ENCODE data around the gene CYB5R2. TPM values are rescaled to one million over a fixed set of nuclear protein-coding genes. Genes with fewer than 3 reads are reported as not detected.

The CYB5R2 gene
- polyA plus RNA-seq, 1 donor (not counting 4 experiments of a cell fraction or from before 2014, with no cell fraction given), result 24.7 TPM

DNA sequence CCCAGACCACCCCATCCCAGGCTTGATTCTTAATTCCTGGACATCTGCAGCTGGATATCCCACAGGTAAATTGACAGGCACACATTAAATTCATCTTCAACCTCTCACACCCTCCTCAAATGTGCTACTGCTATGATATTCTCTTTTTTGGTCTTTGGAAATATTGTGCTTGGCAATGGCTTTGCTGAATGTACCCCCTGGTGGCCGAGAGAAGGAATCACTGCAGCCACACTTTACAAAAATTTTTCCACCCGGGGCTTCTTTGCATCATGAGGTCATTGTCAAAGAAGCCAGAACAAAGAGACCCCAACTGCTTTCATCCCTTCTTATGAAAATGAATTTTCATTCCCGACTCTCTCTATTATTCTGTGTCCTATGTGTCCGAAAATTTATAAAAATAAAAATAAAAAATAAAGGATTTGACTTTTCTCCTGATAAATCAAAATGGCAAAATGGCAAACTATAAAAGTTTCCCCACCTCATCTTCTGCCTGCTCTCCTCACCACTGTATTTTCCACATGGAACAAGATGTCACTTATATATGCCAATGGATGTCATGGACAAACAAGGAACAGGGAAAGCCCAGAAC, 15.0 kb upstream of the CYB5R2 start:
- H3K27ac ChIP-seq (ENCODE audit: control insufficient read depth, insufficient read depth, low read length), result no peak overlapping the region
- no peaks in the 10 kb centered on the region for H3K4me1 ChIP-seq (ENCODE audit: control insufficient read depth, extremely low read depth, insufficient read depth, low read length)
- dilution Hi-C loops (cut with MboI; ENCODE audit: extremely low pct_ligation_motif_present, low sequenced_read_pairs), result no loop called here
- H3K9ac ChIP-seq (ENCODE audit: control insufficient read depth, extremely low read depth, insufficient read depth, low read length), result no peak overlapping the region
- H2AFZ ChIP-seq (ENCODE audit: control insufficient read depth, low read length), result no peak overlapping the region
- no peak for TF ChIP-seq EZH2 (IDR thresholded peaks at IDR 0.05; ENCODE audit: low read length)
- TF ChIP-seq, protein P1, sequence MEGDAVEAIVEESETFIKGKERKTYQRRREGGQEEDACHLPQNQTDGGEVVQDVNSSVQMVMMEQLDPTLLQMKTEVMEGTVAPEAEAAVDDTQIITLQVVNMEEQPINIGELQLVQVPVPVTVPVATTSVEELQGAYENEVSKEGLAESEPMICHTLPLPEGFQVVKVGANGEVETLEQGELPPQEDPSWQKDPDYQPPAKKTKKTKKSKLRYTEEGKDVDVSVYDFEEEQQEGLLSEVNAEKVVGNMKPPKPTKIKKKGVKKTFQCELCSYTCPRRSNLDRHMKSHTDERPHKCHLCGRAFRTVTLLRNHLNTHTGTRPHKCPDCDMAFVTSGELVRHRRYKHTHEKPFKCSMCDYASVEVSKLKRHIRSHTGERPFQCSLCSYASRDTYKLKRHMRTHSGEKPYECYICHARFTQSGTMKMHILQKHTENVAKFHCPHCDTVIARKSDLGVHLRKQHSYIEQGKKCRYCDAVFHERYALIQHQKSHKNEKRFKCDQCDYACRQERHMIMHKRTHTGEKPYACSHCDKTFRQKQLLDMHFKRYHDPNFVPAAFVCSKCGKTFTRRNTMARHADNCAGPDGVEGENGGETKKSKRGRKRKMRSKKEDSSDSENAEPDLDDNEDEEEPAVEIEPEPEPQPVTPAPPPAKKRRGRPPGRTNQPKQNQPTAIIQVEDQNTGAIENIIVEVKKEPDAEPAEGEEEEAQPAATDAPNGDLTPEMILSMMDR (optimal IDR thresholded peaks at IDR 0.05 in 1 of 3, IDR thresholded peaks at IDR 0.05 in 1 of 3, conservative IDR thresholded peaks at IDR 0.05 in 1 of 3; ENCODE audit: extremely low read depth in 1 of 3, insufficient read depth in 2 of 3, low read length in 3 of 3), result peak; percentile 61 to 78 (median 76)
- no peaks in the 10 kb centered on the region for H3K9me3 ChIP-seq (ENCODE audit: control insufficient read depth, low read depth, low read length)
- no peaks in the 10 kb centered on the region for H3K36me3 ChIP-seq (ENCODE audit: control insufficient read depth in 2 of 2, extremely low read depth in 1 of 2, insufficient read depth in 2 of 2, low read length in 2 of 2)
- no peak for DNase-seq (ENCODE audit: low read depth, low spot score)
- no peak overlapping the region for H3K4me2 ChIP-seq (ENCODE audit: control insufficient read depth, extremely low read depth, insufficient read depth, low read depth, low read length)
- H3K9me1 ChIP-seq (ENCODE audit: control insufficient read depth, extremely low read depth, insufficient read depth, low read length), result no peaks in the 10 kb centered on the region
- no peaks in the 10 kb centered on the region for H3K27me3 ChIP-seq (ENCODE audit: control insufficient read depth, extremely low read depth, insufficient read depth, low read length)
- H3K79me2 ChIP-seq (ENCODE audit: control insufficient read depth, insufficient read depth, low read length), result no peaks in the 10 kb centered on the region
- no peaks in the 10 kb centered on the region for H4K20me1 ChIP-seq (ENCODE audit: control insufficient read depth, extremely low read depth, insufficient read depth, low read length)
- peak; percentile 34 for FAIRE-seq
- no peak overlapping the region for H3K4me3 ChIP-seq (ENCODE audit: control insufficient read depth in 2 of 3, extremely low read depth in 1 of 3, insufficient read depth in 2 of 3, low read depth in 1 of 3, low read length in 3 of 3)

DNA sequence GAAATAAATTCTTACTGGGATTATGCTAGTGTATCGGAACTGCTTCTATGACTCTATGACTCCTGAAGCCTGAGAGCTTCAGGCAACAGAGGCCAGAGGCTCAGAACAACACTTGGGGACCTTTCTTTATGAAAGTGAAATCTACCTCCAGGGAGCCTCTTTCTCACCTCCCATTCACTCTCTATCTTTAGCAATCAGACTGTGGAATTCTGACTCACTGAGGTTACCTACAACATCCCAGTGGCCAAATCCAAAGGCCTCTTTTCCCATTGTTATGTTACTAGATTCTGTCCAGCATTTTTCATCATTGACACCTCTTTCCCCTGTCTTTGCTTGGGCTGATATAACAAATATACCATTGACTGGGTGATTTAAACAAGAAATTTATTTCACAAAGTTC, 14.1 kb upstream of the CYB5R2 start:
- Histone ChIP-seq H3K9me1 (ENCODE audit: control insufficient read depth, extremely low read depth, insufficient read depth, low read length) (no peaks in the 10 kb centered on the region), H3K4me1 (ENCODE audit: control insufficient read depth, extremely low read depth, insufficient read depth, low read length) (no peaks in the 10 kb centered on the region), H3K27ac (ENCODE audit: control insufficient read depth, insufficient read depth, low read length) (no peak overlapping the region), H3K79me2 (ENCODE audit: control insufficient read depth, insufficient read depth, low read length) (no peaks in the 10 kb centered on the region), H3K4me3 (ENCODE audit: control insufficient read depth in 2 of 3, extremely low read depth in 1 of 3, insufficient read depth in 2 of 3, low read depth in 1 of 3, low read length in 3 of 3) (no peak overlapping the region), H3K9ac (ENCODE audit: control insufficient read depth, extremely low read depth, insufficient read depth, low read length) (no peak overlapping the region), H3K4me2 (ENCODE audit: control insufficient read depth, extremely low read depth, insufficient read depth, low read depth, low read length) (no peak overlapping the region), H3K36me3 (ENCODE audit: control insufficient read depth in 2 of 2, extremely low read depth in 1 of 2, insufficient read depth in 2 of 2, low read length in 2 of 2) (no peaks in the 10 kb centered on the region), H2AFZ (ENCODE audit: control insufficient read depth, low read length) (no peak overlapping the region), H3K9me3 (ENCODE audit: control insufficient read depth, low read depth, low read length) (no peaks in the 10 kb centered on the region), H4K20me1 (ENCODE audit: control insufficient read depth, extremely low read depth, insufficient read depth, low read length) (no peaks in the 10 kb centered on the region), H3K27me3 (ENCODE audit: control insufficient read depth, extremely low read depth, insufficient read depth, low read length) (no peaks in the 10 kb centered on the region)
- FAIRE-seq, result no peak
- no peak for TF ChIP-seq EZH2 (IDR thresholded peaks at IDR 0.05; ENCODE audit: low read length)
- TF ChIP-seq, protein P1 (optimal IDR thresholded peaks at IDR 0.05 in 1 of 3, IDR thresholded peaks at IDR 0.05 in 1 of 3, conservative IDR thresholded peaks at IDR 0.05 in 1 of 3; ENCODE audit: extremely low read depth in 1 of 3, insufficient read depth in 2 of 3, low read length in 3 of 3), result no peak
- dilution Hi-C loops (cut with MboI; ENCODE audit: extremely low pct_ligation_motif_present, low sequenced_read_pairs), result no loop called here
- DNase-seq (ENCODE audit: low read depth, low spot score), result no peak
